Activated naive CD4-positive, alpha-beta T cell treated with anti-CD3 and anti-CD28 coated beads, Interleukin-2, amount 10 ng/mL, durations not matched to agents 5 hours and 36 hours (primary cell): ENCODE data around the gene MCCC1. TPM values are rescaled to one million over a fixed set of nuclear protein-coding genes. Genes with fewer than 3 reads are reported as not detected.

Source experiments
- total RNA-seq, 2 experiments: library from RNA; stranded (reverse); gene quantifications; one replicate each; pipeline ENCODE4 v1.2.3, GENCODE V29; 2021

Gene MCCC1
- total RNA-seq, result 10 to 100 TPM; 22.7 to 26.8 TPM

GRCh38 chr3:183099026-183099837 lies at the start of gene MCCC1:
Gene MCCC1 (minus strand): TSS chr3:183099496. CDS start chr3:183099440, 56 bp downstream.

GRCh38 chr3:182980204-182981037 lies 118.9 kb downstream of the MCCC1 start, which contains the start of gene DCUN1D1:
Gene DCUN1D1 (minus strand): TSS chr3:182980538. CDS start chr3:182980489, 49 bp downstream.

Other genes starting within 250 kb of the MCCC1 start
- 10 to 100 TPM; 43.8 to 54.8 TPM for gene DCUN1D1, start 119.0 kb downstream of the MCCC1 start, total RNA-seq
- 1 to 10 TPM; 3.5 to 3.6 TPM for gene LAMP3, start 63.2 kb upstream of the MCCC1 start, total RNA-seq
- under 1 TPM; 0.25 to 0.65 TPM for gene B3GNT5, start 153.8 kb upstream of the MCCC1 start, total RNA-seq